Measurements from ENCODE around the gene UGGT1. TPM values are rescaled to one million over a fixed set of nuclear protein-coding genes. Genes with fewer than 3 reads are reported as not detected.
A peak's percentile ranks its signal among the peaks of the same experiment; 100 is the strongest.
"Not testable (repeated sequence)": the region's sequence is repeated elsewhere in the genome, so short reads cannot be mapped to it uniquely, and the experiment has no call there.

Gene UGGT1
- total RNA-seq, 1 donor from 2014 or later: 101 TPM

GRCh38 chr2:128174067-128174466, 83.1 kb downstream of the UGGT1 start:
- not testable (repeated sequence) for DNase-seq

- no peak for DNase-seq
Measured at GRCh38 chr2:128177315-128177714, 86.3 kb downstream of the UGGT1 start.

DNA sequence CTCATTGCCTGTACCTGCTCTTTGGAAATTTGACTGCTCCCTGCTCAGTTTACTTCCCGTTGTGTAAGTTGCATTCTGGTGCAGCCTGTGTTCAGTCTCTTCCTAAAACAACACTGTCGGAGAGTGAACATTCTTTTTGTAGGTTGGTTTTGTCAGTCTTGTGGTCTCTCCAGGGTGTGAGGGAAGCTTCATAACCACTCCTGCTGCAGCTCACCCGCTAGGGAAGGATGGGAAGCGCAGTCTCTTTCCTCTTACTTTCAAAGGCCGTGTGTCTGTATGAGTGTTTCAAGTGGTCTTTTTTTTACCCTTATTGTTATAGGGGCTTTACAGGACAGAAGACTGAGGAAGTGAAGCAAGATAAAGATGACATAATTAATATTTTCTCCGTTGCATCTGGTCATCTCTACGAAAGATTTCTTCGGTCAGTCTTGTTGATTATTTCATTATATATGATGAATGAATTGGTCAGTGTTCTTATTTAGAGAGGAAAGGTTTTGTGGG, 87.2 kb downstream of the UGGT1 start:
- DNase-seq: no peak

GRCh38 chr2:128178650-128179460, 87.9 kb downstream of the UGGT1 start:
- DNase-seq: peak; percentile 84

DNA sequence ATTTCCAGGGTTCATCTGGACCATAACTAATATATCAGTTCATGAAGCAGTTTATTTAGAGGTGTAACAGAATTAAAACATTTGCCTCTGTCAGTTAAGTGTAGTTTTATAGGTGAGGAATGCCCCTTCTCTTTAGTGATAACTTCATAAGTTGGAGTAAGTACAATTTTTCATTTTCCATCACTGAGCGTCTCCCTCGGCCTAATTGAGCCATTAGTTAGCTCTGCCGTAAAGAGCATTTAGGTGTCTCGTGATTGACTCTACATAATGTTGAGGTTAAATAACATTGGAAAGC, 88.4 kb downstream of the UGGT1 start:
- no peak for DNase-seq

DNA sequence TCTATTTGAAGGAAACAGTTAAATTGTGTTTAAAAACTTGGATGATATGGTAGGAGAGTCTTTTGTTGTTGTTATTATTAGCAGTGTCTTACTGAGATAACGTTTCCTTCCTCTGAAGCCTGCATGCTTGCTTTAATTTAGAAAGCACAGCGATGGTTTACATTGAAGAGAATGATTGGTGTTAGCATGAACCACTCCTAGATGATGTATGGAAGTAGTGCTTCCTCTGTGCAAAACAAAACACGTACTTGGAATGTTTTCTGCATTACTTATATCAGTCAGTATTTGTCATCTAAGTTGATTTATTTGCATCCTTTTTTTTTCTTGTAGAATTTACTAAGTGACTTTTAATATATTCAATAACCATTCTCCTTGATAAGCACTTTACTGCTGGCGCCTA, 89.0 kb downstream of the UGGT1 start:
- peak; percentile 42 for DNase-seq

DNA sequence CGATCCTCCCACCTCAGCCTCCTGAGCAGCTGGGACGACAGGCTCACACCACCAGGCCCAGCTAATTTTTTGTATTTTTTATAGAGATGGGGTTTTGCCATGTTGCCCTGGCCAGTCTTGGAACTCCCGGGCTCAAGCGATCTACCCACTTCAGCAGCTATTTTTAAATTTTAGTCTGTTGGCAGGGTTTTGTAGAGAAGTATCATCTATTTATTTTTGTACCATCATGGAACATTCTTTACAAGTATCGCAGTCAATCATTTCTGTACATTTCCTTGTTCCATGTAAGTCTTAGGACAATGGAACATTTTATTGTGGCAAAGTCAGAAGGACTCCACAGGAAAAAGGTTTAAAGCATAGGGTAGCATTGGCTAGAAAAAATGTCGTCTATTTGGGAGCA, 94.6 kb downstream of the UGGT1 start:
- DNase-seq: no peak

DNA sequence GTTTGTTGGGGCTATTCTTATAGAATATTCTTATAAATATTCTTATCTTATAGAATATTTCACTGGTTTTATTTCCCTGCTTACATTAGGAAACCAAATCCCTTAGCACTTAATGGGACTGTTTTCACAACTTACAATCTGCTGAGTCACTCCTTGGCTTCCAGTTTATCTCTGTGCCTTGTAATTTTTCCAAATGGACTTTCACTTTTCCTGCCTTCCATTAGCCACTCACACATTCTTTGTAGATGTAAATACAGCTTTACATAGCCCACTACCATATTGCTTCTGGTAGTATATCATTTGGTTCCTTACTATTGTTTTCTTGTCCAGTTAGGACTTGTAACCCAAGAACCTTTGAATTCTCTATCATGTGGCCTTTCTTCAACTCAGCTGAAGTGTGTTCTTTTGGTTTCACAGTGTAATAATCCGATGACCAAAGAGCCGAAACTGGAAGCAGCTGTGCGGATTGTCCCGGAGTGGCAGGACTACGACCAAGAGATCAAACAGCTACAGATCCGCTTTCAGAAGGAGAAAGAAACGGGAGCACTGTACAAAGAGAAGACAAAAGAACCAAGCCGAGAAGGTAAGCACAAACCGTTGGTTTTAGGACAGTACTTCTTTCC, 96.1 kb downstream of the UGGT1 start:
- peak; percentile 56 for DNase-seq

DNA sequence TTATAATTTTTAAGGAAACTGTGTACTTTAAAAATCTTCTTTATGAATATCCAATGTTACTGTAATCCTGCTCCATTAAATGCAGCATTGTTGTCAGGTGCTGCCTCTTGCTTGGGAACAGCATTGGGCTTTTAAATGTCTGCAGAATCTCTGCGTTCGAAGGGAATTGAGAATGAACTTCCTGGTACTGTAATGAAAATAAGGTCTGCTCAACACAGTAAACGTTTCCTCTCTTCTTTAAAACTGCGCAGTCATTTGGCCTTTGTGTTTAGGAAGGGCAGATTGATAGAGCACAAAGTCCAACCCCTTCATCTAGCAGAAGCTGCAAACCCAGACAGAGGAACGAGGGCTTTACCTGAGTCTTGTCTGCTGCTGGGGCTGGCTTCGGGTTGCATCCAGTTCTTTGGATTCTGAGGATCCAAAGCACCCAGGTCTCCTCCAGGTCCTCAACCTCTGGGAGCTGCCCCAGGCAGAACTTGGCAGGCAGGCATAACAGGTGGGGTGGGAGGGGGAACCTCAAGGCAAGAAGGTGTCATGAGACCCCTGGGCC, 104.5 kb downstream of the UGGT1 start:
- DNase-seq: peak; percentile 16

DNA sequence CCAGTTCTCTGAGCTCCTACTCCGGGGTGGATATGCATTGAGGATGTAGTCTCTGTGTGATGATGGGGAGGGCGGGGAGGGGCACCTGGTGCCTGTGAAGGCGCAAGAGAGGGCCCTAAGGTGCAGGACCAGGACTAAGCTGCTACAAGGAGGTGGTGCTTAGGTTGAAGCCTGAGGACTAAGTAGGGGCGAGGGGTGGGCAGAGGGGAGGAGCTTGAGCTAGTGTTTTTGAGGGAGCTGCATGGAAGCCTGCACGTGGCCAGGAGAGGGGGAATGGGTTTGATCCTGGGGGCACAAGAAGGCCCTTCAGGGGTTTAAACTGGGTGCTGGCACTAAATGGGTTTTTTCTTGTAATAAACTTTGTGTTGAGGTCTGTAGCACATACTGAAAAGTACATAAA, 105.0 kb downstream of the UGGT1 start:
- DNase-seq: no peak

DNA sequence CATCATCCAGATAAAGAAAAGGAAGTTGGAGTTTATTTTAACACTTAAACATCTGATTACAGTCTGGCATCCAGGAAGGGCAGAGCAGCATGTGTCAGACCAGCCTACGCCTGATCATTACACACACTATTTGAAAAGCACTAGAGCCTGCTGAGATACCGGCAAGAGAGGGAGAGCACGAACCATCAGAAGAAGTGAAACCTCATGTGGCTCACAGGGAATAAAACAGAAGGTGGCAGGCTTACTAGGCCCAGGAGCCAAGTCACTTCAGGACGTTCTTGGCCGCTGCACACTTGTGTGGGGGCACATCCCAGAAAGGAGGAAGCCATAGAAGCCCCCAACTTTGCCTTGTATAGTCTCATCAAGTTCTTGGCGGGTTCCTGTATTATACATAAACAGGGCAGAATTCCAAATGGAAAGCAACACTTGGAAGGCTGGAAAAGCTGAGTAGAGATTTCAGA, 105.5 kb downstream of the UGGT1 start:
- DNase-seq: peak; percentile 59

DNA sequence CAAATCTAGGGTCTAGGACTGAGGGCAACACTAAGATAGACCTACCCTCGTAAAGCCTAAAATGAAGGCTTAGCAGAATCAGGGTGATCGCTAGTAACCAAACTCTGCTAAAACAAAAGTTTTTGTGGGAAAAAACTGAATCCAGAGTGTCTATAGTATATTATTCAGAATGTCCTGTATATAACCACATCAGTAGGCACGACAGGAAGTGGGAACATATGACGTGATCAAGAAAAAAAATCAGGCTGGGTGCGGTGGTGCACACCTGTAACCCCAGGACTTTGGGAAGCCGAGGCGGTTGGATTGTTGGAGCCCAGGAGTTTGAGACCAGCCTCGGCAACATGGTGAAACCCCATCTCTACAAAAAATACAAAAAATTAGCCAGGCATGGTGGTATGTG, 106.1 kb downstream of the UGGT1 start:
- no peak for DNase-seq

DNA sequence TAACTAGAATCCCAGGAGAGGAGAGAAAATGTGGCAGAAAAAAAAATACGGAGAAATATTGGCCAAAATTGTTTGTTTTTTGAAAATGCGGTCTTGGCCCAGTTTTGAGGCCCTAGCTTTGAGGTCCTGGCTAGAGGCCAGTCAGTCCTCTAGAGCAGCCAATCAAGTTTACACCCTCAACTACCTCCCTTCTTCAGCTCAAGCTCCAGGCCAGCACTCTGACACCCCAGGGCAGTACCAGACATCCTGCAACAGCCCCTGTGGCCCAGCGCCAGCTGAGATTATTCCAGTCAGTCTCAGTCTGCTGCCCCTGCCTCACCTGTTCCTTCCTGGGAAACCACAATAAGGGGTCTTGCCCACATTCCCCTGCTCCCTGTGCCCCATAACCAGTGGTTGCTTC, 107.7 kb downstream of the UGGT1 start:
- DNase-seq: peak; percentile 17

DNA sequence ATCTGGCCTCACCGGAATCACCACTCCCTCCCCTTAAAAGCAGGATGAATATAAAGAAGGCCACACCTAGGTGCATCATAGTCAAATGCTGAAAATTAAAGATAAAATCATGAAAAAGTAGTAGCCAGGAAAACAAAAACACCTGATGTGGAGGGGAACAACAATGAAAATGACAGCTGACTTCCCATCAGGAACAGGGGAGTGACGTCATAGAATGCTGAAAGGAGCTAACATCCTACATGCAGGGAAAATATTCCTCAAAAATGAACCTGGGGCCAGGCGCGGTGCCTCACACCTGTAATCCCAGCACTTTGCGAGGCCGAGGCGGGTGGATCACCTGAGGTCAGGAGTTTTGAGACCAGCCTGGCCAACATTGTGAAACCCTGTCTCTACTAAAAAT, 108.1 kb downstream of the UGGT1 start:
- peak; percentile 33 for DNase-seq

DNA sequence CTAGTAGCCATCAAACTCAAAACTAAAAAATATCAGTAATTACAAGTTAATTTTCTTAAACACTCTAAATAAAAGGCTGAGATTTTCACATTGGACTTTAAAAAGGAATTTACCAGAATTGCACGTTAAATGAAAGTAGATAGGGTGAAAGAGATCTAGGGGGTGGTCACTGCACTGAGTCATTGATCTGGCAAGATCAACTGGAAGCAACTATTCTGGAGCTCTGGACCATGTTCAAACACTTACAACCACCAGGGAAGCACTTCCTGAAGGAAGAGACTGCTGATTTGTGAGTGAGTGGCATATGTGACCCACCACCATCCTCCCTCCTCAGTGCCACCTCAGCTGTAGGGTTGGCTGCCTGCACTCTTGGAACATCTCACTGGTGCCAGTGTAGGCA, 111.8 kb downstream of the UGGT1 start:
- DNase-seq: no peak

GRCh38 chr2:128206245-128206644, 115.2 kb downstream of the UGGT1 start:
- no peak for DNase-seq

- DNase-seq: no peak
Measured at GRCh38 chr2:128208023-128208422, 117.0 kb downstream of the UGGT1 start.

- not testable (repeated sequence) for DNase-seq
Measured at GRCh38 chr2:128208631-128209324, 117.8 kb downstream of the UGGT1 start.

- no peak for DNase-seq
Measured at GRCh38 chr2:128214251-128214650, 123.3 kb downstream of the UGGT1 start.

DNA sequence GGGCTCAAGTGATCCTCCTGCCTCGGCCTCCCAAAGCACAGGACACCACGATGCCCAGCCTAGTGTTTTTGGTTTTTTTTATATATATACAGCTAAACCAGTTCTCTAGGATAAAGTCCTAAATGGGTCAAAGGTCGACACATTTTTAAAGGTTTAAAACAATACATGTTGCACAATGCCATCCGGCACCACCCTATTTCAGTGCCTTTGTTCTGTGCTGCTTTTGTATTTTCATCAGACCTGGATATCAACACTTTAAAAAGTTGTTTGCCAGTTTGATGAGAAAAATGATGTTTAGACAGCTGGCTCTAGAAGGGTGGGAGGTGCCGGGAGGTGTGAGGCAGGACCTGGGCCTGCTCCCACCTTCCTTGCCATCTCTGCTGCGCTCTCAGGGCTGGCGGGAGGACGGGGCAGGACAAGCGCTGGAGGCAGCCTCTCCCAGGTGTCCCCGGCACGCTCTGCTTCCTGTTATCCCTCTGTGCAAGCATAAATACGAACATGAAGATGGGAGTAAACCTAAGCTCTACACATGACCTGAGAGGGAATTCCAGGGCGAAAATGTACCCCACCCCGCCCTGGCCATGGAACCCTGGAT, 124.0 kb downstream of the UGGT1 start:
- no peak for DNase-seq

GRCh38 chr2:128215897-128216642, 125.1 kb downstream of the UGGT1 start:
- DNase-seq: no peak

DNA sequence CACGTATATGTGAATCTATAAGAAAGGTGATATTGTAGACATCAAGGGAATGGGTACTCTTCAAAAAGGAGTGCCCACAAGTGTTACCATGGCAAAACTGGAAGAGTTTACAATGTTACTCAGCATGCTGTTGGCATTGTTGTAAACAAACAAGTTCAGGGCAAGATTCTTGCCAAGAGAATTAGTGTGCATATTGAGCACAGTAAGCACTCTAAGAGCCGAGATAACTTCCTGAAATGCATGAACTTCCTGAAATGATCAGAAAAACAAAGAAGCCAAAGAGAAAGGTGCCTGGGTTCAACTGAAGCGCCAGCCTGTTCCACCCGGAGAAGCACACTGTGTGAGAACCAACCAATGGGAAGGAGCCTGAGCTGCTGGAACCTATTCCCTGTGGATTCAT, 126.7 kb downstream of the UGGT1 start:
- peak; percentile 26 for DNase-seq

Measured in dermis blood vessel endothelial cell (primary cell).